ENCODE measurements around the gene CRLF2. TPM values are rescaled to one million over a fixed set of nuclear protein-coding genes. Genes with fewer than 3 reads are reported as not detected.
"Not testable (repeated sequence)": the region's sequence is repeated elsewhere in the genome, so short reads cannot be mapped to it uniquely, and the experiment has no call there.

CRLF2 gene
- polyA plus RNA-seq, 1 donor: 0.08 TPM

DNA sequence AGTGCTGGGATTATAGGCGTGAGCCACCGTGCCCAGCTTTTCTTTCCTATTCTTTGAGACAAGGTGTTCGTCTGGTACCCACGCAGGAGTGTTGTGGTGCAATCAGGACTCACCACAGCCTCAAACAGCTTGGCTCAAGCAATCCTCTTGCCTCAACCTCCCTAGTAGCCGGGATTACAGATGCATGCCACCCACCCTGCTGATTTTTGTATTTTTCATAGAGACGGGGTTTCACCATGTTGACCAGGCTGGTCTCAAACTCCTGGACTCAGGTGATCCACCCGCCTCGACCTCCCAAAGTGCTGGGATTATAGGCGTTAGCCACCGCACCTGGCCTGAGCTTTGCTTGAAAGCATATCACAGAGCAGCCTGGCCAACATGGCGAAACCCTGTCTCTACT, 1.5 kb upstream of the CRLF2 start:
- no peak for DNase-seq (ENCODE audit: low read depth)

DNA sequence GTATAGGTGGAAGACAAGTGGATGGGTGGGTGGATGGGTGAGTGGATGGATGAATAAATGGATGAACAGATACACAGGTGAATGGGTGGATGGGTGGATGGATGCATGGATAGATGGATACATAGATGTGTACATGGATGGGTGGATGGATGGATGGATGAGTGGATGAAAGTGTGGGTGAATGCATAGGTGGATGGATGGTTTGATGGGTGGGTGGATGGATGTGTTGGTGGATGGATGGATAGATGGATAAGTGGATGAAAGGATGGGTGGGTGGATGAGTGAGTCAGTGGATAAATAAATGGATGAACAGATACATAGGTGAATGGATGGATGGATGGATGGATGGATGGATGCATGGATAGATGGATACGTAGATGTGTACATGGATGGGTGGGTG, 1.6 kb downstream of the CRLF2 start:
- no peak for DNase-seq (ENCODE audit: low read depth)

DNA sequence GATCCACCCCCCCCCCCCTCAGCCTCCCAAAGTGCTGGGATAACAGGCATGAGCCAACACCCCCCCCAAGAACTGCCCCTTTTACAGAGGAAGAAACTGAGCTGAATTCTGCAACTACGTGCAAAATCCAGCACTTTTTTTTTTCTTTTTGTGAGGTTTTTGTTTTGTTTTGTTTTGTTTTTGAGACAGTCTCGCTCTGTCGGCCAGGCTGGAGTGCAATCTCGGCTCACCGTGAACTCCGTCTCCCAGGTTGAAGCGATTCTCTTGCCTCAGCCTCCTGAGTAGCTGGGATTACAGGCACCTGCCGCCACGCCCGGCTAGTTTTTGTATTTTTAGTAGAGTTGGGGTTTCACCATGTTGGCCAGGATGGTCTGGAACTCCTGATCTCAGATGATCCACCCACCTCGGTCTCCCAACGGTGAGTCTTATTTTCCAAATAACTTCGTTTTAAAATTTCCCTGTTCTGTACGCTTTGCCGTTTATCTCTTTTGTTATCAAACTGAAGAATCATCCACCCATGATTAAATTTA, 4.9 kb downstream of the CRLF2 start:
- no peak for DNase-seq (ENCODE audit: low read depth)

DNA sequence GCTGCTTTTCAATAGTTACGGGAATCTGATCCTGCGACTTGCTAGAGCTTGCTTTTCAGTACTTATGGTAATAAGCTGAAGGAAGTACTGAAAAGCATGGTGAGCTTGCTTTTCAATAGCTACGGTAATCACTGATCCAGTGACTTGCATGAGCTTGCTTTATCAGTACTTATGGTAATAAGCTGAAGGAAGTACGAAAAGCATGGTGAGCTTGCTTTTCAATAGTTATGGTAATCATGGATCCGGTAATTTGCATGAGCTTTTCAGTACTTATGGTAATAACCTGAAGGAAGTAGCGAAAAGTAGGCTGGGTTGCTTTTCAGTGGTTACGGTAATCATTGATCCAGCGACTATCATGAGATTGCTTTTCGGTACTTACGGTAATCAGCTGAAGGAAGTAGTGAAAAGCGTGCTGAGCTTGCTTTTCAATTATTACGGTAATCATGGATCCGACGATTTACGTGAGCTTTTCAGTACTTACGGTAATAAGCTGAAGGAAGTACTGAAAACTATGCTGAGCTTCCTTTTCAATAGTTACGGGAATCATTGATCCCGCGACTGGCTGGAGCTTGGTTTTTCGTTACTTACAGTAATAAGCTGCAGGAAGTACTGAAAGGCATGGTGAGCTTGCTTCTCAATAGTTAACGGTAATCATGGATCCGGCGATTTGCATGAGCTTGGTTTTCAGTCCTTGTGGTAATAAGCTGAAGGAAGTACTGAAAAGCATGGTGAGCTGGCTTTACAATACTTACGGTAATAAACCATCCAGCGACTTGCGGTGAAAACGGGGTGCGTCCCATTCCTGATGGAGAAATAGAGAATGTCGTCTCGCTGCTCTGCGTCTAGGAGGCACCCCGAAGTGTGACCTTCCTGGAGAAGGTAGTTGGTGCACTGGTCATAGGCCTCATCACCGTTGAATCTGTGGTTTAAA, 6.5 kb downstream of the CRLF2 start:
- peak; percentile 71 for DNase-seq (ENCODE audit: low read depth)

DNA sequence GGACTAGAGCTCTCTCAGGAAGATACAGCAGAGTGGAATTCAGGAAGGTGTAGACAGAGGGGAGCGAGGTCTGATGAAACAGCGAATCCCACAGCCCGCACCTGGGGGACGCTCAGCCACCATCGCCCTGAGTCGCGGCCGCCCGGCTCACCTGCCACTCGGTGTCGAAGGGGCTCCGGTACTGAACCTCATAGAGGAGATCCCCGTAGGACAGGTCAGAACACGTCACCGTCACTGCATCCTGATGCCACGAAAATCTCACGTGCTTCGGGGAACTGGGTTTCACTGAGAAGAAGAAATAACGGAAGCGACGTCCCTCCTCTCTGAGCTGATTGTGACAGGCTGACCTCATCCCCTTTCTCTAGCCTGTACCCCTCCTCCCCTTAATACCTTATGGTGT, 10.2 kb downstream of the CRLF2 start:
- DNase-seq (ENCODE audit: low read depth): no peak

DNA sequence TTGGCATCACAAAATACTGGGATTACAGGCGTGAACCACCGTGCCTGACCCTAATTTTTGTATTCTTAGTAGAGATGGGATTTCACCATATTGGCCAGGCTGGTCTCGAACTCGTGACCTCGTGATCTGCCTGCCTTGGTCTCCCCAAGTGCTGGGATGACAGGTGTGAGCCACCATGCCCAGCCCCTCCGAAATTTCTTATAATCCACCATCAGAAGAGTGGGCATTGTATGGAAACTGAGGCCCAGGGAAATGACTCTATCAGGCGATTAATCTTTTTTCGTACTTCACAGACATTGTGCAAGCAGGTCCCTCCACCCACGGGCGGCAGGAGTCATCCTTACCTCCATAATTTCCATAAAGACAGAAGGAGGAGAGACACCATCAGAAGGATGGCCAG, 16.0 kb downstream of the CRLF2 start:
- DNase-seq (ENCODE audit: low read depth): no peak

DNA sequence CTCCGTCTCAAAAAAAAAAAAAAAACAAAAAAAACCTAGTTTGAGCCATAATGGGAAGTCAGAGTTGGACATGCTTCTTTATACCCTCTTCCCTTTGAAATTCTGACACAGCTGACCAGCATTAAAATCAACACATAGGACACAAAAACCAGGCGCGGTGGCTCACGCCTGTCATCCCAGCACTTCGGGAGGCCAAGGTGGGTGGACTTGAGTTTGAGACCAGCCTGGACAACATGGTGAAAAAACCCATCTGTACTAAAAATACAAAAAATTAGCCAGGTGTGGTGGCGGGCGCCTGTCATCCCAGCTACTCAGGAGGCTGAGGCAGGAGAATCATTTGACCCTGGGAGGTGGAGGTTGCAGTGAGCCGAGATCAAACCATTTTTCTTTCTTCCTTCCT, 20.3 kb downstream of the CRLF2 start:
- not testable (repeated sequence) for DNase-seq (ENCODE audit: low read depth)

DNA sequence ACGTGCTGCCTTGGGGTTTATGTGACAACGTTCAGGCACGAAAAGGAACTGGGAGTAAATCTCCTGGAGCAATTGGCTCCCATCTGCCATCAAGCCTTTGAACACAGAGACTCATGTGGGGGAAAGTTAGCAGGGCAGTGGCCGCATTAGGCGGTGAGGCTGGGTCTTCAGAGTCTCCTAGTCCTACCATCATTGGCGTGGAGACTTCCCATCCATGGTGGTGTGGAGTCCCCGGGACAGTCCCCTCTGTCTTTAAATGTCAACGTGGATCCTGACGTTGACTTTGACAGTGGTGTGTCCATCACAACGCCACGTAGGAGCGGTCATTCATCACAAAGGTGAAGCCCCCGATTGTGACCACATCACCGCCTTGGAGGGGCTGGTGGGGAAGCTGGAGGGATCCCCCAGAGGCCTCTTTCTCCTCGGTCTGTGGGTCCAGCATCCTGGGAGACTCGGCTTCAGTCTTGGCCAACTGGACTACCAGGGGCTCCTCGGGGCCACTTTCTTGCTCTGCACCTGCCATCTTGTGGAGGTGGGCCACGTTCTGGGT, 21.8 kb downstream of the CRLF2 start:
- no peak for DNase-seq (ENCODE audit: low read depth)

DNA sequence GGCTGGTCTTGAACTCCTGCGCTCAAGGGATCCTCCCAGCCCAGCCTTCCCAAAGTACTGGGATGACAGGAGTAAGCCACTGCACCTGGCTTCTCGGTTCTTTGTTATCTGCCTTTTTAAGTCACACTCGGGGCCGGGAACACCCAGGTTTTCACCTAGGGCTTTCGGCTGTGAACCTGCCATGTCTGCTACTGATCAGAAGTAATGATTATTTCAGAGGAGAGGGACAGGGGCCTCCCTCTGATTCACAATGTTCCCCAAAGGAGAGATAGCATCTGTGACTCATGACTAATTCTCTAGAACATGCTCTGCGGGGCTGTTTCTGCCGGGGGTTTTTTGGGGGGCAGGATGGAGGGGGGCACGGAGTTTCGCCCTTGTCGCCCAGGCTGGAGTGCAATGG, 26.9 kb downstream of the CRLF2 start:
- DNase-seq (ENCODE audit: low read depth): no peak

DNA sequence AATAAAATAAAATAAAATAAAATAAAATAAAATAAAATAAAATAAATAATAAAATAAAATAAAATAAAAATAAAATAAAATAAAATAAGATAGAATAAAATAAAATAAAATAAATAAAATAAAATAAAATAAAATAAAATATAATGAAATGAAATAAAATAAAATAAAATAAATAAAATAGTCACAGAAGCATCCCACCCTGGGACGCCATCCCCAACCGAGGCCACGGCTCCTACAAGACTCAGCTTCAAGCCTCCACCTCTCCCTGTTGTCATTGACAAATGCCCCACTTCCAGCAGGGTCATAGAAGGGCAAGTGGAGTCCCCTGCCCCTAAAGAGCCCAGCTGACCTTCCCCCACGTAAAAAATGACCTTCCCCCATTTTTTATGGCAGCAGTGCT, 30.2 kb downstream of the CRLF2 start:
- DNase-seq (ENCODE audit: low read depth): no peak

DNA sequence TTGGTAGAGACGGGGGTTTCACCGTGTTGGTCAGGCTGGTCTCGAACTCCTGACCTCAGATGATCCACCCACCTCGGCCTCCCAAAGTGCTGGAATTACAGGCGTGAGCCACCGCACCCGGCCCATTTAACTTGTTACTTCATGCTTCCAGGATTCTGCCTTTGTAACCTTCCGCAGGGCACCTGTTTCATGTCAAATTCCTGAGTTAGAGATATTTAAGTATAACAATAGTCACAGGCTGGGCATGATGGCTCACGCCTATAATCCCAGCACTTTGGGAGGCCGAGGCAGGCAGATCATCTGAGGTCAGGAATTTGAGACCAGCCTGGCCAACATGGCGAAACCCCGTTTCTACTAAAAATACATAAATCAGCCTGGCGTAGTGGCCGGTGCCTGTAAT, 30.8 kb downstream of the CRLF2 start:
- DNase-seq (ENCODE audit: low read depth): not testable (repeated sequence)

DNA sequence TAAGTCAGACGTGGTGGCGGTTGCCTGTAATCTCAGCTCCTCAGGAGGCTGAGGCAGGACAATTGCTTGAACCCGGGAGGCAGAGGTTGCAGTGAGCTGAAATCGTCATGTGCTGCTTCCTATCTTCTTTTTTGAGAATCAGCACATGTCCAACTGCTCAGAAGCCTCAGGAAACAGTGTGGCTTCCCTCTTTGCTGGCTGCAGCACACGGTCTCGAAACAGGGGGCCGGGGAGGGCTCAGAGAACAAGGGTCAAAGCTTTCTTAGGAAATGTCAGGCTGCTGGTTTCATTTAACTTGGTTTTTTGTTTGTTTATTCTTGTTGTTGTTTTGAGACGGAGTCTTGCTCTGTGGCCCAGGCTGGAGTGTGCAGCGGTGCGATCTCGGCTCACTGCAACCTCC, 31.3 kb downstream of the CRLF2 start:
- no peak for DNase-seq (ENCODE audit: low read depth)

DNA sequence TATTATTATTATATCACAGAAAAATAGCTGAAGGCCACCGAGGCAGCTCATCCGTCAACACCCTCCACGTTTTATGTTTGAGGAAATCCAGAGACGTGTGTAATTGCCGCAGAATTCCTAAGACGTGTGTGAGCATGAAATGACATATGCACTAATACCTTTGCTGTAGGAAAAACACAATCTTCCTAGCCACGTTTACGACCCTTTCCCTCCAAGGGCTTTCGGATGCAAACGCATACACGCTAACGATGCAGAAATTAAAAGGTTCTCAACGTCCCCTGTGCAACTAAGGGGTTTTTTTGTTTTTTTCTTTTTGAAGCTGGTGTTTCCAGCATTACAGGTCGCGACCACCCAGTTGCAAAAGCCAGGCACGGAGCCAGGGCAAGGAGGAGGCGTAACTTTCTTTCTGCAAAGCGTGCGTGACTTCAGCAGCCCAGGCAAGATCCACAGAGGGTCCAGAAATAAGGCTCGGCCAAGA, 33.8 kb downstream of the CRLF2 start:
- no peak for DNase-seq (ENCODE audit: low read depth)

DNA sequence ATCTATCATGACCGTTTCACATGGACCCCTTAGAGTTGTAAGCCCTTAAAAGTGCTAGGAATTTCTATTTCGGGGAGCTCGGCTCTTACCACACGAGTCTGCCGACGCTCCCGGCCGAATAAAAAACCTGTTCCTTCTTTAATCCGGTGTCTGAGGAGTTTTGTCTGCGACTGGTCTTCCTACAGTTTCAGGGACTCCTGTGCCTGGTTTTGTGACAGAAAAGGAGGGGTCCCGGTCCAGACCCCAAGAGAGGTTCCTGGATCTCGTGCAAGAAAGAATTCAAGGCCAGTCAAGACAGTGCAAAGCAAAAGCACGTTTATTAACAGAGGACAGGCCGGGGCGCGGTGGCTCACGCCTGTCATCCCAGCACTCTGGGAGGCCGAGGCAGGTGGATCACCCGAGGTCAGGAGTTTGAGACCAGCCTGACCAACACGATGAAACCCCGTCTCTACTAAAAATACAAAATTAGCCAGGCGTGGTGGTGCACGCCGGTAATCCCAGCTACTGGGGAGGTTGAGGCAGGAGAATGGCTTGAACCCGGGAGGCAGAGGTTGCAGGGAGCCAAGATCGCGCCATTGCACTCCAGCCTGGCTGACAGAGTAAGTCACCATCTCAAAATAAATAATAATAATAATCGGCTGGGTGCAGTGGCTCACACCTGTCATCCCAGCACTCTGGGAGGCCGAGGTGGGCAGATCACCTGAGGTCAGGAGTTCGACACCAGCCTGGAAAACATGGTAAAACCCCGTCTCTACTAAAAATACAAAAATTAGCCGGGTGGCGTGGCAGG, 35.7 kb downstream of the CRLF2 start:
- DNase-seq (ENCODE audit: low read depth): not testable (repeated sequence)

DNA sequence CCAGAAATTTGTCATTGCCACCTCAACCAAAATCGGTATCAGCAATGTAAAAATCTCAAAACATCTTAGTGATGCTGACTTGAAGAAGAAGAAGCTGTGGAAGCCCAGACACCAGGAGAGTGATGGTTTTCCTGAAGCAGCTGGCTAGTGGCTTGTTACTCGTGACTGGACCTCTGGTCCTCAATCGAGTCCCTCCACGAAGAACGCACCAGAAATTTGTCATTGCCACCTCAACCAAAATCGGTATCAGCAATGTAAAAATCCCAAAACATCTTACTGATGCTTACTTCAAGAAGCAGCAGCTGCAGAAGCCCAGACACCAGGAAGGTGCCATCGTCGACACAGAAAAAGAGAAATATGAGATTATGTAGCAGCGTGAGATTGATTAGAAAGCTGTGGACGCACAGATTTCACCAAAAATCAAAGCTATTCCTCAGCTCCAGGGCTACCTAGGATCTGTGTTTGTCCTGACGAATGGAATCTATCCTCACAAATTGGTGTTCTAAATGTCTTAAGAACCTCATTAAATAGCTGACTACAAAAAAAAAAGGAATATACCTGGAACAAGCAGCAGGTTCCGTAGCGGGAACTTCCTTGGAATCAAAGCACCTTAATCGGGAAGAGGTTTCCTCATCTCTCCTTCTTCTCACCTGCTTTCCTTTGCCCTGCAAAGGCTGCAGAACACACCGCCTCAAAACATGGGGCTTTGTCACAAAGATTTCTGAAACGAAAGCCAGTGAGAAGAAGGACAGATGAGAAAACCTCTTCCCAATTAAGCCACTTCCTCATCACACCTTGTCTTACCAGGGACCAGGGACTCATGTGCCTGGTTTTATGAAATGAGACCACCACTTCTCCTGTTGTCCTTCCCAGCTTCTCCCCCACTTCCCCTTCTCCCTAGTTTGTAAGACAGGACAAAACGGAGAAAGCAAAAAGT, 37.6 kb downstream of the CRLF2 start:
- DNase-seq (ENCODE audit: low read depth): not testable (repeated sequence)

DNA sequence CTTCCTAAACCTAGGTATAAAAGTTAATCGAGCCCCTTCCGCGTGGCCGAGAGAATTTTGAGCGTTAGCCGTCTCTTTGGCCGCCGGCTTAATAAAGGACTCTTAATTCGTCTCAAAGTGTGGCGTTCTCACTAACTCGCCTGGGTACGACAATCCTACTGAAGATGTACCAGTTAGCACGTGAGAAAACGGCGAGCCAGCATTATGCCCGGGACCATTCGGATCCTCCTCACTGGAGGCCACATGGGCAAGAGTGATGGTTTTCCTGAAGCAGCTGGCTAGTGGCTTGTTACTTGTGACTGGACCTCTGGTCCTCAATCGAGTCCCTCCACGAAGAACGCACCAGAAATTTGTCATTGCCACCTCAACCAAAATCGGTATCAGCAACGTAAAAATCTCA, 39.0 kb downstream of the CRLF2 start:
- DNase-seq (ENCODE audit: low read depth): not testable (repeated sequence)

DNA sequence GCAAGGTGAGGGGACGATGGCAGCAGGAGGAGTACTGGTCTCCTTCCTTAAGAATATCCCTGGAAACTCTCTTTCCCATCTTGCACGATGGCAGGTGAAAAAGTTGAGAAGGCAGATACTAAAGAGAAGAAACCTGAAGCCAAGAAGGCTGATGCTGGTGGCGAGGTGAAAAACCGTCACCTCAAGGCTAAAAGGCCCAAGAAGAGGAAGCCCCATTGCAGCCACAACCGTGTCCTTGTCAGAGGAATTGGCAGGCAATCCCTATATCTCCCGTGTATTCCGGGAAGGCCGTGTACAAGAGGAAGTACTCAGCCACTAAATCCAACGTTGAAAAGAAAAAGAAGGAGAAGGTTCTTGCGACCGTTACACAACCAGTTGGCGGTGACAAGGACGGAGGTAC, 40.0 kb downstream of the CRLF2 start:
- DNase-seq (ENCODE audit: low read depth): no peak

DNA sequence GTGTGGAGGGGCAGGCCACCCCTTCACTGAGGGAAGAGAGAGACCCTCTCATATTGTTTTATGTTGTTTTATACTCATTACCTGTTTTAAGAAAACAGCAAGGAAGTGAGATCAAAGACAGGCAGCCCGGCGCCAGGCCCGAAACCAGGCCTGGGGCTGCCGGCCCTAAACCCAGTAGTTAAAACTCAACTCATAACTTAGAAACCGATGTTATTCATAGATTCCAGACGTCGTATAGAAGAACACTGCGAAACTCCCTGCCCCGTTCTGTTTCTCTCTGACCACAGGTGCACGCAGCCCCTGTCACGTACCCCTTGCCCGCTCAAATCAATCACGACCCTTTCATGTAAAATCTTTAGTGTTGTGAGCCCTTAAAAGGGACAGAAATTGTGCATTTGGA, 40.5 kb downstream of the CRLF2 start:
- not testable (repeated sequence) for DNase-seq (ENCODE audit: low read depth)

DNA sequence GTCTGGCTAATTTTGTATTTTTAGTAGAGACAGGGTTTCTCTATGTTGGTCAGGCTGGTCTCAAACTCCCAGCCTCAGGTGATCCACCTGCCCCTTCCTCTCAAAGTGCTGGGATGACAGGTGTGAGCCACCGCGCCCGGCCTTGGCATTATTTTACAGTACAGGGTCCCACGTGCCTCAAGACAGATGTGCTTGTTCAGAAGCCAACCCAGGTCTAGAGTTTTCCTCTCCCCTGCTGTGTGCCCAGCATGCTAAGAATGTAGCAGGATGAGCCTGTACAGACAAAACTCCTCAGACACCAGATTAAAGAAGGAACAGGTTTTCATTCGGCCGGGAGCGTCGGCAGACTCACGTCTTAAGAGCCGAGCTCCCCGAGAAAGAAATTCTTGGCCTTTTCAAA, 42.2 kb downstream of the CRLF2 start:
- no peak for DNase-seq (ENCODE audit: low read depth)

DNA sequence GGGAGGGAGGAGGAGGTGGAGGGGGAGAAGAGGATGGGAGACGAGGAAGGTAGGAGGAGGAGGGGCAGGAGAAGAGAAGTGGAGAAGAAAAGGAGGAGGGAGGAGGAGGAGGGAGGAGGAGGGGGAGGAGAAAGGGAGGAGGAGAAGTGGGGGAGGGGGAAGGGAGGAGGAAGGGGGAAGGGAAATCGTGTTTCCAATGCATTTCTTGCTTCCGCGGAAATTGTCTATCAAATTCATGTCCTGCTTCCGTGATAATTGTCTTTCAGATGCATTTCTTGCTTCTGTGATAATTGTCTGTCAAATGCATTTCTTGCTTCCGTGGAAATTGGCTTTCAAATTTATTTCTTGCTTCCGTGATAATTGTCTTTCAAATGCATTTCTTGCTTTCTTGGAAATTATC, 43.3 kb downstream of the CRLF2 start:
- no peak for DNase-seq (ENCODE audit: low read depth)

DNA sequence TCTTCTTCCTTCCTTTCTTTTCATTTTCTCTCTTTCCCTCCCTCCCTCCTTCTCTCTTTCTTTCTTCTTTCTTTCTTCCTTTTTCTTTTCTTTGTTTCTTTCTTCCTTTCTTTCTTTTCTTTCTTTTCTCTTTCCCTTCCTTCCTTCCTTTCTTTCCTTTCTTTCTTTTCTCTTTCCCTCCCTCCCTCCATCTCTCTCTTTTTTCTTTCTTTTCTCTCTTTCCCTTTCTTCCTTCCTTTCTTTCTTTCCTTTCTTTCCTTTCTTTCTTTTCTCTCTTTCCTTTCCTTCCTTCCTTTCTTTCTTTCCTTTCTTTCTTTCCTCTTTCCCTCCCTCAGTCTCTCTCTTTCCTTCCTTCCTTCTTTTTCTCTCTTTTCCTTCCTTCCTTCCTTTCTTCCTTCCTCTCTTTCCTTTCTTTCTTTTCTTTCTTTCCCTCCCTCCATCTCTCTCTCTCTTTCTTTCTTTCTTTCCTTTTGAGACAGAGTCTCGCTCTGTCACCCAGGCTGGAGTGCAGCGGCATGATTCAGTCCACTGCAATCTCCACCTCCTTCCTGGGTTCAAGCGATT, 44.4 kb downstream of the CRLF2 start:
- no peak for DNase-seq (ENCODE audit: low read depth)

Data from forelimb muscle (tissue), 1 donor.